Spinal cord (tissue), 10 donors: ENCODE measurements around the gene PCARE. TPM values are rescaled to one million over a fixed set of nuclear protein-coding genes. Genes with fewer than 3 reads are reported as not detected.
"Not testable (repeated sequence)": the region's sequence is repeated elsewhere in the genome, so short reads cannot be mapped to it uniquely, and the experiment has no call there.

ENCODE experiments used
- DNase-seq, 6 donors: peaks; one replicate each; pipeline versions ENCODE4 v3.0.0 to v3.0.0-alpha.2; 2013 to 2015; ENCODE audit warnings: low spot score in 6 of 6, low read depth in 4 of 6
- H3K27ac ChIP-seq: one replicate; pipeline ENCODE4 v1.5.1; 2013; ENCODE audit warnings: low read depth, low read length, control low read depth
- H3K27me3 ChIP-seq: one replicate; pipeline ENCODE4 v1.6.1; 2013; ENCODE audit warnings: low read length; ENCODE audit not compliant: control insufficient read depth, insufficient read depth
- H3K36me3 ChIP-seq: one replicate; pipeline ENCODE4 v1.6.1; 2013; ENCODE audit warnings: low read length; ENCODE audit not compliant: control insufficient read depth, insufficient read depth
- H3K4me1 ChIP-seq: one replicate; pipeline ENCODE4 v1.6.1; 2013; ENCODE audit warnings: low read length; ENCODE audit not compliant: control insufficient read depth, insufficient read depth
- H3K4me3 ChIP-seq: one replicate; pipeline ENCODE4 v1.5.1; 2013; ENCODE audit warnings: low read depth, low read length, control low read depth
- H3K9me3 ChIP-seq: one replicate; pipeline ENCODE4 v1.6.1; 2013; ENCODE audit warnings: low read length; ENCODE audit not compliant: control insufficient read depth, insufficient read depth
- WGBS: methylation state at CpG from one replicate; pipeline ENCODE4 v1.1.5; 2013; ENCODE audit warnings: missing lambda C conversion rate; ENCODE audit not compliant: insufficient coverage; 5-methylcytosine and 5-hydroxymethylcytosine counted together
- polyA plus RNA-seq, 2 donors: library from polyadenylated mRNA; unstranded; fragments of 120-200 nt; gene quantifications; one replicate each; pipeline ENCODE4 v1.2.1, GENCODE V29; 2013; ENCODE audit not compliant: insufficient read length in 2 of 2
- total RNA-seq, 2 donors: library from RNA; depleted of rRNA in 1 of 2; stranded (reverse); fragments of 120-200 nt in 1 of 2; fragments of >200 nt in 1 of 2; gene quantifications; one replicate each; pipeline versions ENCODE4 v1.2.3 to v1.2.4, GENCODE V29; 2013 to 2014
- donor health status: healthy.

Gene PCARE
- total and polyA plus RNA-seq, 4 donors: 0.06 TPM; not detected in 3

- DNase-seq: no peak
- Histone ChIP-seq H3K4me1 (no peaks in the 10 kb centered on the region), H3K9me3 (no peaks in the 10 kb centered on the region), H3K4me3 (no peak overlapping the region), H3K27me3 (no peaks in the 10 kb centered on the region), H3K36me3 (no peaks in the 10 kb centered on the region), H3K27ac (no peak overlapping the region)
- WGBS: 100% methylated on average over 1 of the region's 5 CpGs
These were observed 30.4 kb upstream of the PCARE start for GRCh38 chr2:29104688-29105087.

- Histone ChIP-seq H3K36me3 (no peaks in the 10 kb centered on the region), H3K4me1 (no peaks in the 10 kb centered on the region), H3K27me3 (no peaks in the 10 kb centered on the region), H3K9me3 (no peaks in the 10 kb centered on the region), H3K27ac (no peak overlapping the region), H3K4me3 (no peak overlapping the region)
- 100% methylated on average over 1 of the region's 1 CpG for WGBS
- DNase-seq: no peak
These were observed 26.2 kb upstream of the PCARE start for GRCh38 chr2:29100564-29100963.

DNA sequence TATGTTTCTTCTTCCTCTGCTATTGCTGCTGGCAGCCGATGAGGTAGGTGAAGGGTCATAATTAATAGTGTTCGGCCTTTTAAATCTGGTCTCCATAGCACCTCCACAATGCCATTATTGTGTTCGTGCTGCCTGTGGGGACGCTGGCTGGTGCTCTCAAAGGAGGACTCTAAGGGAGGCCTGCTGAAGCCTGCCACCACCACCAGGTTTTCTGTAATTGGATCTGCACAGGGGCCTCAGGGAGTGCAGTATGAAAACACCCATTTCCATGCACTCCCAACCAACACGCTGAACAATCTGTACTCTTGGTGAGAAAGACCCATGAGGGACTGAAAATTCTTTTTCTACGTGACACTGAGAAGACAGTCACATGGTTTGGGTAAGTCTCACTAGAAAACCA lies 23.2 kb upstream of the PCARE start:
- no peak overlapping the region for H3K27ac ChIP-seq
- WGBS: 46% methylated on average over 3 of the region's 6 CpGs

GRCh38 chr2:29096969-29097368 lies 22.6 kb upstream of the PCARE start:
- Histone ChIP-seq H3K4me1 (no peaks in the 10 kb centered on the region), H3K27me3 (no peaks in the 10 kb centered on the region), H3K9me3 (no peaks in the 10 kb centered on the region), H3K27ac (no peak overlapping the region), H3K36me3 (no peaks in the 10 kb centered on the region), H3K4me3 (no peak overlapping the region)
- 100% methylated on average over 2 of the region's 8 CpGs for WGBS
- DNase-seq: no peak

More for the DNA sequence above, 23.2 kb upstream of the PCARE start:
- Histone ChIP-seq H3K9me3 (no peaks in the 10 kb centered on the region), H3K27me3 (no peaks in the 10 kb centered on the region), H3K4me3 (no peak overlapping the region), H3K4me1 (no peaks in the 10 kb centered on the region), H3K36me3 (no peaks in the 10 kb centered on the region)
- DNase-seq: peak in 1 of 6 donors; percentile 4

- WGBS: over 99% methylated on average over 7 of the region's 7 CpGs
- H3K9me3 ChIP-seq, DNase-seq, H3K4me1 ChIP-seq, H3K27me3 ChIP-seq, H3K4me3 ChIP-seq, H3K27ac ChIP-seq, H3K36me3 ChIP-seq: not testable (repeated sequence)
These were observed 16.0 kb upstream of the PCARE start for GRCh38 chr2:29090311-29090710.

DNA sequence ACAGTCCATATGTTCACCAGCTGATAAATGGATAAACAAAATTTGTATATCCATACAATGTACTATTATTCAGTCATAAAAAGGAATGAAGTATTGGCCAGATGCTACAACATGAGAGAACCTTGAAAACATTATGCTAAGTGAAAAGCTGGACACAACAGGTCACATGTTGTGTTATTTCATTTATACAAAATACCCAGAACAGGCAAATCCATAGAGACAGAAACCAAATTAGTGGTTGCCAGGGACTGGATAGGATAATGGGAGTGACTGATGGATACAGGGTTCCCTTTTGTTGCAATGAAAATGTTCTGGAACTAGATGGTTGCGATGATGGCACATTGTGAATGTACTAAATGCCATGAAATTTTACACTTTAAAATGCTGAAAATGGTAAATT lies 10.2 kb upstream of the PCARE start:
- Histone ChIP-seq H3K27ac (no peak overlapping the region), H3K4me3 (no peak overlapping the region), H3K27me3 (no peaks in the 10 kb centered on the region), H3K36me3 (no peaks in the 10 kb centered on the region), H3K9me3 (peaks cover 4% of the 10 kb centered on the region), H3K4me1 (no peaks in the 10 kb centered on the region)
- WGBS: no CpG with 5 or more reads among the region's 1 CpG
- no peak for DNase-seq

GRCh38 chr2:29082804-29083495 lies 8.6 kb upstream of the PCARE start:
- no peaks in the 10 kb centered on the region for H3K36me3 ChIP-seq
- peaks cover 4% of the 10 kb centered on the region for H3K9me3 ChIP-seq
- DNase-seq: no peak
- H3K4me1 ChIP-seq: no peaks in the 10 kb centered on the region
- no peak overlapping the region for H3K4me3 ChIP-seq
- H3K27ac ChIP-seq: no peak overlapping the region
- no peaks in the 10 kb centered on the region for H3K27me3 ChIP-seq
- 100% methylated on average over 2 of the region's 5 CpGs for WGBS

- Histone ChIP-seq H3K27me3 (no peaks in the 10 kb centered on the region), H3K9me3 (peaks cover 4% of the 10 kb centered on the region), H3K4me1 (peaks cover 4% of the 10 kb centered on the region), H3K27ac (no peak overlapping the region), H3K4me3 (no peak overlapping the region), H3K36me3 (no peaks in the 10 kb centered on the region)
- DNase-seq: no peak
- 89% methylated on average over 7 of the region's 12 CpGs for WGBS
These were observed 6.8 kb upstream of the PCARE start for GRCh38 chr2:29080886-29081743.

GRCh38 chr2:29079887-29080286 lies 5.6 kb upstream of the PCARE start:
- H3K9me3 ChIP-seq: peaks cover 4% of the 10 kb centered on the region
- 100% methylated on average over 7 of the region's 7 CpGs for WGBS
- H3K36me3 ChIP-seq: no peaks in the 10 kb centered on the region
- peaks cover 13% of the 10 kb centered on the region for H3K4me1 ChIP-seq
- no peaks in the 10 kb centered on the region for H3K27me3 ChIP-seq
- H3K4me3 ChIP-seq: no peak overlapping the region
- DNase-seq: no peak
- no peak overlapping the region for H3K27ac ChIP-seq
